ENCODE results near the gene SF1.
"Not testable (repeated sequence)": the region's sequence is repeated elsewhere in the genome, so short reads cannot be mapped to it uniquely, and the experiment has no call there.

The SF1 gene

GRCh38 chr11:64778473-64779298 is at the start of gene SF1:
Gene SF1 (minus strand): TSS chr11:64778542. CDS start chr11:64778392, 150 bp downstream.
- peak; percentile 98 for DNase-seq

GRCh38 chr11:64827451-64827839 is 49.1 kb upstream of the SF1 start:
- no peak for DNase-seq

- DNase-seq: no peak
Observed at GRCh38 chr11:64826578-64827450, 48.5 kb upstream of the SF1 start.

GRCh38 chr11:64826062-64826461 is 47.7 kb upstream of the SF1 start:
- no peak for DNase-seq

- no peak for DNase-seq
Observed at GRCh38 chr11:64823568-64824119, 45.3 kb upstream of the SF1 start.

- no peak for DNase-seq
Observed at GRCh38 chr11:64817476-64817875, 39.1 kb upstream of the SF1 start.

GRCh38 chr11:64815433-64815832 is 37.1 kb upstream of the SF1 start:
- DNase-seq: not testable (repeated sequence)

GRCh38 chr11:64814712-64815187 is 36.4 kb upstream of the SF1 start:
- DNase-seq: no peak

GRCh38 chr11:64813826-64814225 is 35.5 kb upstream of the SF1 start:
- DNase-seq: no peak

- no peak for DNase-seq
Observed at GRCh38 chr11:64810891-64811272, 32.5 kb upstream of the SF1 start.

- peak; percentile 78 for DNase-seq
Observed at GRCh38 chr11:64810271-64810890, 32.0 kb upstream of the SF1 start, which contains the start of gene MEN1. Gene MEN1 (minus strand): TSS chr11:64810551. CDS start chr11:64810109, 442 bp downstream.

GRCh38 chr11:64809781-64810241 is 31.5 kb upstream of the SF1 start:
- DNase-seq: peak; percentile 38

GRCh38 chr11:64805481-64805880 is 27.1 kb upstream of the SF1 start:
- no peak for DNase-seq

GRCh38 chr11:64804346-64805210 is 26.2 kb upstream of the SF1 start:
- DNase-seq: no peak

- DNase-seq: peak; percentile 17
Observed at GRCh38 chr11:64803846-64804345, 25.6 kb upstream of the SF1 start.

GRCh38 chr11:64803158-64803845 is 25.0 kb upstream of the SF1 start, which contains the start of gene MAP4K2:
Gene MAP4K2 (minus strand): TSS chr11:64803214. CDS start chr11:64803149, 65 bp downstream.
- DNase-seq: peak; percentile 92

- peak; percentile 62 for DNase-seq
Observed at GRCh38 chr11:64802370-64803157, 24.2 kb upstream of the SF1 start.

GRCh38 chr11:64801561-64802369 is 23.4 kb upstream of the SF1 start:
- DNase-seq: peak; percentile 23

GRCh38 chr11:64801158-64801464 is 22.8 kb upstream of the SF1 start:
- DNase-seq: no peak
